ENCODE data around the gene SDCCAG8. TPM values are rescaled to one million over a fixed set of nuclear protein-coding genes. Genes with fewer than 3 reads are reported as not detected.
A peak's percentile ranks its signal among the peaks of the same experiment; 100 is the strongest.
"Not testable (repeated sequence)": the region's sequence is repeated elsewhere in the genome, so short reads cannot be mapped to it uniquely, and the experiment has no call there.

The SDCCAG8 gene
- total RNA-seq, result 10 to 100 TPM; 16.7 to 36.6 (median 23.6) TPM
- 10 to 100 TPM in 1 of 2 donors, 1 to 10 TPM in 1; 7.8 to 12.8 TPM for polyA plus RNA-seq
- long read RNA-seq, donor 1, partial matches to known transcripts, result 5 of 15 reads
- long read RNA-seq, donor 1, other reads (novel, unspliced or antisense), result 8 of 15 reads
- long read RNA-seq, donor 2, partial matches to known transcripts, result 4 of 29 reads
- long read RNA-seq, donor 2, other reads (novel, unspliced or antisense), result 25 of 29 reads
- long read RNA-seq, donor 3, partial matches to known transcripts, result 0 of 16 reads
- long read RNA-seq, donor 3, other reads (novel, unspliced or antisense), result 12 of 16 reads

DNA sequence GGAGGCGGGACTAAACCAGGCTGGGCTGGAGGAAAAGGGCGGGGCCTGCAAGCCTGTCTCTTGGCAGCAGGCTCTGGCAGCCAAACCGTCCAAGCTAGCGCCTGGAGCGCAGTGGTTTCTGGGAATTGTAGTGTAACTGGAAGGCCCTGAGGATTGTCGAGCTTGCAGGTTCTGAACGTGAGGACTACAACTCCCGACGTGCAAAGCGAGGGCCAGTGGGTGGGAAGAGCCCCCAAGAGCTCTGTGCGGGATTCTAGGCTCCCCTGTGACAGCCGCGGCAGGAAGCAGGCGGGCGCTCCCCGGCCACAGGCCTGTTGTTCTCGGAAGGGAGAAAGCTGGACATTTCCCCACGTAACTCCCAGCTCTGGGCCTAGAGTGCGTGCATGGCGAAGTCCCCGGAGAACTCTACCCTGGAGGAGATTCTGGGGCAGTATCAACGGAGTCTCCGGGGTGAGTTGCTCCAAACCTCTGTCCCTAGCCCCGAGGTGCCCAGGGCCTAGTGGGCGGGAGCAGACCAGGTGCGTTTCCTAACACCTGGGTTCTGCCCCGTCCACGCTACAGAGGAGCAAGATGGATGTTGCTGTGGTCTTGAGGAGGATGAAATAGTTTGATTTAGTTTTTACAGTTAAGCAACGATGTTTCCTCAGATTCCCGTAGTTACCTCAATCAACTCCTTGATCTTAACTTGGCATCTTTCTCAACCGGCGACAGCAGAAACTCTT, at the start of gene SDCCAG8:
TSS of gene SDCCAG8 (plus strand) at position 251 of the 722 bp plus-strand sequence. CDS start at position 384, 133 bp downstream.
- no peaks in the 10 kb centered on the region for H3K9me3 ChIP-seq
- intact Hi-C loops (cut with DNase I), result loop anchor here in 4 of 10 donors (5.0 to 10.0 kb wide), 5 partner anchors 121 to 1579 kb away; partner anchors contain the start of genes ADSS2 (in 2 of the 4) and COX20 (in 1 of the 4)
- peak within 1 kb of the TSS; percentile 93 to 98 (median 96) for H3K27ac ChIP-seq
- H3K27me3 ChIP-seq, result no peaks in the 10 kb centered on the region
- WGBS, 4 donors, result 0% methylated on average over 14 to 32 of the region's 32 CpGs
- TF ChIP-seq POLR2A (IDR thresholded peaks at IDR 0.05), result peak in 1 of 2 donors; percentile 87
- TF ChIP-seq, protein P1, sequence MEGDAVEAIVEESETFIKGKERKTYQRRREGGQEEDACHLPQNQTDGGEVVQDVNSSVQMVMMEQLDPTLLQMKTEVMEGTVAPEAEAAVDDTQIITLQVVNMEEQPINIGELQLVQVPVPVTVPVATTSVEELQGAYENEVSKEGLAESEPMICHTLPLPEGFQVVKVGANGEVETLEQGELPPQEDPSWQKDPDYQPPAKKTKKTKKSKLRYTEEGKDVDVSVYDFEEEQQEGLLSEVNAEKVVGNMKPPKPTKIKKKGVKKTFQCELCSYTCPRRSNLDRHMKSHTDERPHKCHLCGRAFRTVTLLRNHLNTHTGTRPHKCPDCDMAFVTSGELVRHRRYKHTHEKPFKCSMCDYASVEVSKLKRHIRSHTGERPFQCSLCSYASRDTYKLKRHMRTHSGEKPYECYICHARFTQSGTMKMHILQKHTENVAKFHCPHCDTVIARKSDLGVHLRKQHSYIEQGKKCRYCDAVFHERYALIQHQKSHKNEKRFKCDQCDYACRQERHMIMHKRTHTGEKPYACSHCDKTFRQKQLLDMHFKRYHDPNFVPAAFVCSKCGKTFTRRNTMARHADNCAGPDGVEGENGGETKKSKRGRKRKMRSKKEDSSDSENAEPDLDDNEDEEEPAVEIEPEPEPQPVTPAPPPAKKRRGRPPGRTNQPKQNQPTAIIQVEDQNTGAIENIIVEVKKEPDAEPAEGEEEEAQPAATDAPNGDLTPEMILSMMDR (IDR thresholded peaks at IDR 0.05), result no peak
- peaks cover 0 to 66% (median 34%) of the 10 kb centered on the region in 12 donors for H3K4me1 ChIP-seq
- peak within 1 kb of the TSS; percentile 72 to 100 (median 84) for H3K4me3 ChIP-seq
- H3K36me3 ChIP-seq, result no peaks in the 10 kb centered on the region
- peak; percentile 96 to 99 (median 99) for DNase-seq
- ATAC-seq, result peak; percentile 93 to 96 (median 96)

DNA sequence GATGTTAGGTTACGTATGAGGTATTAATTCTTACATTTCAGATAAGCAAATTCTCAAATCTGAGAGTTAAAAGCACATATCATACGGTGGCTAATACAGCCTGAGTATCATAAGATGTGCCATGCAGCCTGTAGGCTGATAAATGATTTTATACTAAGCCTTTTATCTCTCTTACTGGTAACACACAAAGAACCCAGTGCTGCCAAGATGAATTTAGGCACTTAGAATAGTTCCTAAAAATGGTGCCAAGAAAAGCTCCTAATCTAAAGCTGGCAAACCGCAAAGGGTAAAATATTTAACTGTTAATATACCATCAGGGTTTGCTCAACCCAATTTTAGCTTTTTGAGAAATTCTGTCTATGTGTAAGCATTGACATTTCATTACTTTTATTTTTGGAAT, 43.9 kb upstream of the SDCCAG8 start:
- not testable (repeated sequence) for DNase-seq, H3K4me3 ChIP-seq, H3K27me3 ChIP-seq, H3K9me3 ChIP-seq
- peaks cover 0 to 18% (median 13%) of the 10 kb centered on the region in 12 donors for H3K4me1 ChIP-seq
- peaks cover 0 to 18% (median 1%) of the 10 kb centered on the region in 9 donors for H3K36me3 ChIP-seq
- WGBS, 4 donors, result 25 to 51% (median 31%) methylated on average over 2 to 3 of the region's 3 CpGs
- peak overlapping the region in 5 of 12 donors; percentile 14 to 44 (median 35) for H3K27ac ChIP-seq
- peak; percentile 84 to 92 (median 87) for ATAC-seq
- intact Hi-C loops (cut with DNase I), result loop anchor here in 1 of 10 donors (5.0 kb wide), 1 partner anchor 40 kb away; no protein-coding TSS in a partner anchor

DNA sequence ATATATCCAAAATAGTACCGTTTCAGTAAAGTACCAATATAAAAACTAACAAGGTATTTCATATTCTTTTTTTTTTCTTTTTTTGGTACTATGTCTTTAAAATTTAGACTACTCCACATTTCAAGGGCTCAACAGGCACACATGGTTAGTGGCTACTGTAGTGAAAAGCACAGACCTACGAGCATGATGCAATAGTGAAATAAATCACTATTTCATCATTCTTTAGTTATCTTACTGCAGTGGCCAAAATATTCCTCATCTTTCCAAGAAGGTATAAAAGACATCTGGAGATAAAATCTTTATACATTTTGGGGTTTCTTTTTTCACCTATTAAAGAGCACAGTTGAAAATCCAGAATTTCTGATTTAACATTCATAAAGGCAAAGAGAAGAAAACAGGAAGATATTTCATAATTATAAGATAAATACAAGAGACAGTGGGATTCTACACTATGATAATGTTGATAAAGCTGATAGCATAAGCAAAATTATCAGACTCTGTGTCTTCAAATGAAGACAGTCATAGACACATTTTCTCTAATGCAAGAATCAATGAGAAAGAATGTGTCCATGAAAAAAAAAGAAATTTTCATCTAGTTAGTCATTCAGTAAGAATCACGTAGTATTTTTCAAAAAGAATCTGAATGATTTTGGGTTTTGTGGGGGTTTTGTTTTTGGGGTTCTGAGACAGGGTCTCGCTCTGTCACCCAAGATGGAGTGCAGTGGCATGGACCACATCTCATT, 42.6 kb upstream of the SDCCAG8 start:
- Histone ChIP-seq H3K36me3 (peaks cover 0 to 20% (median 3%) of the 10 kb centered on the region in 9 donors), H3K4me1 (peaks cover 0 to 22% (median 14%) of the 10 kb centered on the region in 12 donors), H3K9me3 (no peaks in the 10 kb centered on the region), H3K27me3 (no peaks in the 10 kb centered on the region), H3K4me3 (no peak overlapping the region), H3K27ac (peak overlapping the region in 6 of 12 donors; percentile 3 to 44 (median 22))
- TF ChIP-seq POLR2A (IDR thresholded peaks at IDR 0.05), result no peak
- TF ChIP-seq, protein P1 (IDR thresholded peaks at IDR 0.05), result no peak
- WGBS, 4 donors, result 71 to 77% (median 75%) methylated on average over 4 of the region's 4 CpGs
- ATAC-seq, result peak in 3 of 4 donors; percentile 64 to 77 (median 75)
- DNase-seq, result no peak
- intact Hi-C loops (cut with DNase I), result loop anchor here in 1 of 10 donors (5.0 kb wide), 1 partner anchor 39 kb away; no protein-coding TSS in a partner anchor

DNA sequence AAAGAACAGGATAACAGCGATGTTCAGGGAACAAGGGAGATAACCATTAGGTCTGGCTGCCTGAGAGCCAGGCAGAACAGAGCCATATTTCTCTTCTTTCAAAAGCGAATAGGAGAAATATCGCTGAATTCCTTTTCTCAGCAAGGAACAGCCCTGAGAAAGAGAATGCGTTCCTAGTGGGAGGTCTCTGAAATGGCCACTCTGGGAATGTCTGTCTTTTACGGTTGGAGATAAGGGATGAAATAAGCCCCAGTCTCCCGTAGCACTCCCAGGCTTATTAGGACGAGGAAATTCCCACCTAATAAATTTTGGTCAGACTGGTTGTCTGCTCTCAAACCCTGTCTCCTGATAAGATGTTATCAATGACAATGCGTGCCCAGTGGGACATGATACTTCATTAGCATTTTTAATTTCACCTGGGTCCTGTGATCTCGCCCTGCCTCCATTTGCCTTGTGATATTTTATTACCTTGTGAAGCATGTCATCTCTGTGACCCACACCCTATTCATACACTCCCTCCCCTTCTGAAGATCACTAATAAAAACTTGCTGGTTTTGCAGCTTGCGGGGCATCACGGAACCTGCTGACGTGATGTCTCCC, 40.5 kb upstream of the SDCCAG8 start:
- H3K4me3 ChIP-seq; intact Hi-C loops (cut with DNase I); H3K9me3 ChIP-seq; H3K27ac ChIP-seq; ATAC-seq; DNase-seq; H3K27me3 ChIP-seq: not testable (repeated sequence)
- Histone ChIP-seq H3K4me1 (peaks cover 0 to 30% (median 17%) of the 10 kb centered on the region in 12 donors), H3K36me3 (peaks cover 0 to 28% (median 11%) of the 10 kb centered on the region in 9 donors)
- WGBS, 4 donors, result 83 to 89% (median 87%) methylated on average over 11 to 12 of the region's 12 CpGs
